Measurements from ENCODE around the gene MOGAT3.

DNA sequence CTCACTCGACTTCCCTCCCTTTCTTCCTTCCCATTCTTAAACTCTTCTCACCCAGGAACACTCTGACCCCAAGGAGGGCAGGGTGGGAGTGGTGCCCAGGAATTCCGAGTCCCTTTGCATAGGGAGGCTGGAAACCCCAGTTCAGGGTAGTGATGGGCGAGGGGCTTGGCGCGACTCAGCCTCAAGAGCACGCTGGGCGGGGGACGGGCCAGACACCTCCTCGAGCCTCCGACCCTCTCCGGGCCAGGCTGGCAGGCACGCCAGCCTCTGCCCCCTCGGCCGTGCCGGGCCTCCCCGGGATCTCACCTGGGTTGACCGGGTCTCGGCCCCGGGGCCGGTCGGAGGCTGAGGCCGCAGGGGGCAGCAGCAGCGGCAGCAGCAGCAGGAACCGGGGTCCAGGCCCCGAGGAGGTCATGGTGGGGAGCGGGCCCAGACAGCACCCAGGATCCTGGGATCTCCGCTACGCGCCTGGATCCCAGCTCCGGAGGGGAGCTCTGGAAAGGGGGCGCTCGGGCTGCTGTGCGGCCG lies 16.1 kb upstream of the MOGAT3 start:
- 0 out of 2 replicates have a peak, but pooled peaks have one; percentile 40 for TF ChIP-seq POLR2A (conservative IDR thresholded peaks at IDR 0.05)
- TF ChIP-seq ZNF780A (CRISPR knock-in tag; IDR thresholded peaks at IDR 0.05): no peak
- no peak for TF ChIP-seq ZNF347 (CRISPR knock-in tag; IDR thresholded peaks at IDR 0.05; ENCODE audit: low read depth)
- TF ChIP-seq MYC (IDR thresholded peaks at IDR 0.05; ENCODE audit: low read depth, low read length): no peak
- no peak; the same call in 1 of the 2 replicates for TF ChIP-seq MYC (CRISPR knock-in tag; IDR thresholded peaks at IDR 0.05; ENCODE audit: borderline replicate concordance, low read depth)
- no peak for TF ChIP-seq COPS2 (conservative IDR thresholded peaks at IDR 0.05)
- TF ChIP-seq, protein P1, sequence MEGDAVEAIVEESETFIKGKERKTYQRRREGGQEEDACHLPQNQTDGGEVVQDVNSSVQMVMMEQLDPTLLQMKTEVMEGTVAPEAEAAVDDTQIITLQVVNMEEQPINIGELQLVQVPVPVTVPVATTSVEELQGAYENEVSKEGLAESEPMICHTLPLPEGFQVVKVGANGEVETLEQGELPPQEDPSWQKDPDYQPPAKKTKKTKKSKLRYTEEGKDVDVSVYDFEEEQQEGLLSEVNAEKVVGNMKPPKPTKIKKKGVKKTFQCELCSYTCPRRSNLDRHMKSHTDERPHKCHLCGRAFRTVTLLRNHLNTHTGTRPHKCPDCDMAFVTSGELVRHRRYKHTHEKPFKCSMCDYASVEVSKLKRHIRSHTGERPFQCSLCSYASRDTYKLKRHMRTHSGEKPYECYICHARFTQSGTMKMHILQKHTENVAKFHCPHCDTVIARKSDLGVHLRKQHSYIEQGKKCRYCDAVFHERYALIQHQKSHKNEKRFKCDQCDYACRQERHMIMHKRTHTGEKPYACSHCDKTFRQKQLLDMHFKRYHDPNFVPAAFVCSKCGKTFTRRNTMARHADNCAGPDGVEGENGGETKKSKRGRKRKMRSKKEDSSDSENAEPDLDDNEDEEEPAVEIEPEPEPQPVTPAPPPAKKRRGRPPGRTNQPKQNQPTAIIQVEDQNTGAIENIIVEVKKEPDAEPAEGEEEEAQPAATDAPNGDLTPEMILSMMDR (IDR thresholded peaks at IDR 0.05 in 2 of 3, conservative IDR thresholded peaks at IDR 0.05 in 1 of 3; ENCODE audit: insufficient read depth in 2 of 3, low read depth in 1 of 3, low read length in 3 of 3): 0 out of 6 replicates have a peak, but pooled peaks of 1 of the 3 experiments have one; percentile 0
- no peak for TF ChIP-seq FOXM1 (IDR thresholded peaks at IDR 0.05; ENCODE audit: low read depth)
- TF ChIP-seq FOXM1 (CRISPR knock-in tag; IDR thresholded peaks at IDR 0.05; ENCODE audit: low read depth): no peak
- TF ChIP-seq ZFP36 (IDR thresholded peaks at IDR 0.05; ENCODE audit: low read depth, low read length, partially characterized antibody): no peak

Data from K562 (cell line).